Measurements from ENCODE around the gene NPIPB12.
"Not testable (repeated sequence)": the region's sequence is repeated elsewhere in the genome, so short reads cannot be mapped to it uniquely, and the experiment has no call there.

Gene NPIPB12

DNA sequence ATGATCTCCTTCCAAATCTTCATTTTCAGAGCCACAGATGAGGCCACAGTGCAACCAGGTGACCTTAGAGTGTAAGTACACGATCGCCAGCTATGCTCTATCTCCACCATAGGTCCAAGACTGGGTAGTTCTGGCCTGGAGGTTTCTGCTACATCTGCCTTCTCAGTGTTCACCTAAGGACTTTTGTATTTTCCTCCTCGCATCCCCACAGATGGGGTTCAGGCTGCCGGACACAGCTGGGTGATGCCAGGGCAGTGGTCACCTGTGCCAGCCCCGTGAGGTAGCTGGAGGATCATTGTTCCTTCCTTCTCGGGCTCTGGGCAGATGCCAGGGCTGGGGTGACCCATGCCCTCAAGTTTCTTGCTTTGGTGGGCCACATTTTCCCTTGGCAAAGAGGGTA, at the start of gene NPIPB12:
Gene NPIPB12 (minus strand): TSS at position 101 of the 400 bp plus-strand sequence.
- DNase-seq = not testable (repeated sequence)

GRCh38 chr16:29521520-29521919, 15.3 kb upstream of the NPIPB12 start:
- DNase-seq = not testable (repeated sequence)

- DNase-seq = not testable (repeated sequence)
Measured at GRCh38 chr16:29482276-29482675, 23.9 kb downstream of the NPIPB12 start.

DNA sequence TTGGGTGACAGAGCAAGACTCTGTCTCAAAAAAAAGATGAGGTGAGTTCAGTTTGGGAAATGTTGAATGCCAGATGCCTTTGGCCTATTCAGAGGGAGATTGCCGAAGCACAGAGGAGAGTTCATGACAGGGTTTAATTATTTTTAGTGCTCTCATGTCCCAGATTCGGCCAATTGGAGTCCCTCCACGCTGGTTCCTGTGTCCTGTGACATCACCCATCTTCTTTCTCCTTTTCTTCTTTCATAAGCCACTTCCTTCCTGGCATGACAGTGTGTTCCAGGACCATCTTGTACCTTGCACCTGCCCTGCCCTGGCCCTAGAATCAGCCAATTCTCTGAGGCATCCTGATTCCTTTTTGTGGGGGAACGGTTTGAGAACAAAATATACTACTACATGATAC, 34.1 kb downstream of the NPIPB12 start:
- DNase-seq = not testable (repeated sequence)

GRCh38 chr16:29469660-29470059, 36.5 kb downstream of the NPIPB12 start:
- DNase-seq = not testable (repeated sequence)

GRCh38 chr16:29467654-29468366, 38.4 kb downstream of the NPIPB12 start:
- not testable (repeated sequence) for DNase-seq

DNA sequence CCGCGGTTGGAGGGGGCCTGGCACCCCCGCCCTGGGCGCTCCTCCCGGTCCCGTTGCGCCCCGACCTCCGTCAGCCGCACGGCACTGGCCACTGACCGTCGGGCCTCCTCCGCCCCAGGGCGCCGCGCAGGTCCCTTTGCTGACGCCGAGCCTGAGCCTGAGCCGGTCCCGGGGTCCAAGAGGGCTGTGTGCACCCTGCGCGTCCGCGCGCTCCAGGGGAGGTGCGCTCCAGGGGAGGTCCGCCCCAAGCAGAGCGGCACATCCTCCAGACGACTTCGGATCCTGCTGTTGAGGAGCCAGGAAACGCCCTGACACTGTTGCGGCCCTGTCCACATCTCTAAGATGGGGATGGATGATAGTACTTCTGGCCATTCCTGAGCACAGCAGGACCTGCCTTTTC, 39.3 kb downstream of the NPIPB12 start:
- not testable (repeated sequence) for DNase-seq

DNA sequence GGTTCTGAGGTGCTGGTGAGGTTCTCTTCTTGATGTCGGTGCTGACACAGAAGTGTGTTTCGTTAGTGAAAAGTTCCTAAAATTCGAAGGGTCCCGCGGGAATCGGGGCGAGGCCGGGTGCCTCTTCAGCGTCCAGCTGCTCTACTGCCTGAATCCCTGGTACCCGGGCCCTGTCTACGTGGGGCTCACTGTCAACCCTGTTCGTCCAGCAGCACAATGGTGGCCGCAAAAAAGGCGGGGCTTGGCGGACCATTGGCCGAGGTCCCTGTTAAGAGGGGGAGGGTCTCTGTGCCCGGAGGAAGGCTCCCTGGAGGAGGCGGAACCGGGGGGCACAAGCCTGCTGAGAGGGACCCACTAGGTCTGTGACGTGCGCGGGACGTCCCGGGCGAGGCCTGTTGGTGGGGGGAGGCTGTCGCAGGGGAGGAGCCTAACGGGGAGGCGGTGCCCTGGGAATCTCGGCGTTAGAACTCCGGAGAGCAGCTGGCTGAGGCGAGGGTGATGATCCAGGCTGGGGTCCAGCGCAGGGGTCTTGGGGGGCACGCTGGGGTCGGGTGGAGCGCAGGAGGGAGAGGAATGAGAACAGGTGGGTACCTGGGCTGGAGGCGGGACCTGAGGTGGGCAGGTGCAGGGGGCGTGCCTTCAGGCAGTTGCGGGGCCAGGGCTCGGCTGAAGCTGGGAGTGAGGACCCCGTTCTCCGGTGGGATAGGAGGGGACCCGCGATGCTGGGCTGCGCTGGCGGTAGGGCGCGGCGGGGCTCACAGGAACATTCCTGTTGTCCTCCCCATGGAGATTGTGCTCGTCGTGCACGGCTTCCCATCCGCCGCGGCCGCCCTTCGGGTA, 40.0 kb downstream of the NPIPB12 start:
- DNase-seq = not testable (repeated sequence)

DNA sequence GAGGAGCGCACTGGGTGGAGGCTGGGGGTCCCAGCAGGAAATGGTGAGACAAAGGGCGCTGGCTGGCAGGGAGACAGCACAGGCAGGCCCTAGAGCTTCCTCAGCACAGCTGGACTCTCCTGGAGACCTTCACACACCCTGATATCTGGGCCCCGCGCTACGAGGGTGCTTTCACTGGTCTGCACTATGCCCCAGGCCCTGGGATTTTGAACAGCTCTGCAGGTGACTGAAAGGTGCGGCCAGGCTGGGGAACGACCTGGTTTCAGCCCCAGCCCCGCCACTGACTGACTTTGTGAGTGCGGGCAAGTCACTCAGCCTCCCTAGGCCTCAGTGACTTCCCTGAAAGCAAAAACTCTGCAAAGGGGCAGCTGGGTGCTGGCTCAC, 45.6 kb downstream of the NPIPB12 start:
- DNase-seq = not testable (repeated sequence)

GRCh38 chr16:29459706-29460646, 46.2 kb downstream of the NPIPB12 start, which contains the start of gene SULT1A4:
Gene SULT1A4 (plus strand): TSS chr16:29459913. CDS start chr16:29461386, 1,473 bp downstream.
- not testable (repeated sequence) for DNase-seq

- not testable (repeated sequence) for DNase-seq
Measured at GRCh38 chr16:29457660-29458059, 48.5 kb downstream of the NPIPB12 start.

- not testable (repeated sequence) for DNase-seq
Measured at GRCh38 chr16:29454828-29455227, 51.4 kb downstream of the NPIPB12 start.

DNA sequence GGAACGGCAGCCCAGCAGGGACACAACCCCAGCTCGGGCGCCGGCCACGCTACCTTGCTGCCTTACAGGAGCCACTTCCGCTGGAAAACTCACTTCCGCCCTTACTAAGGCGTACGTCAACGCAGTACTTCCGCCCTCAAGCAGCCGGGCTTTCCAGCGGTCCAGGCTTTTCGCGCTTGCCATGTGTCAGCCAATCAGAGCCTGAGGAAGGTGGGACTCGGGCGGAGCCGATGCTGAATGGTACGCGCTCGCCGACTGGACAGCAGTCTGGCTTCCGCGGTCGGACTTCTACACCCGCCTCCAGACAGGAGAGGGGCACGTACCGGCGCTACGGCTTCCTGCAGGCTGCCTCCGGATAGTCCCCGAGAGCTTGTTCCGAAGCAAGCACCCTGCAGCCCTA, 51.9 kb downstream of the NPIPB12 start, which contains the start of the genes BOLA2 and SLX1B:
Gene BOLA2 (minus strand): TSS at position 83 of the 400 bp plus-strand sequence. CDS start 98 bp downstream, outside the sequence.
Gene SLX1B (plus strand): TSS at position 265 of the 400 bp plus-strand sequence.
- DNase-seq = not testable (repeated sequence)

- DNase-seq = not testable (repeated sequence)
Measured at GRCh38 chr16:29453754-29454153, 52.5 kb downstream of the NPIPB12 start.
